K562 (cell line): ENCODE results near the gene PCCA. TPM values are rescaled to one million over a fixed set of nuclear protein-coding genes. Genes with fewer than 3 reads are reported as not detected.

Source experiments
- ATAC-seq: fragments of 200-7000 bp; cut with Tn5 transposase; 3 replicates; pipeline ENCODE4 v1.9.1; 2020; ENCODE audit warnings: moderate library complexity
- BruUV-seq: library from RNA; stranded (reverse); fragments of 400-500 nt; replicated peaks from 2 replicates; lab custom pipeline; 2021; lab: Mats Ljungman, UMichigan
- CTCF ChIA-PET: fragments of 300-600 bp; formaldehyde crosslinking; extraction: SDS; loops from one replicate; lab custom pipeline; 2021; ENCODE audit warnings: low intra/inter-chr PET ratio; lab: Yijun Ruan, JAX
- POLR2A ChIA-PET: fragments of 300-600, 350-650 bp; sonication (Branson Sonifier 250); formaldehyde crosslinking; extraction: SDS; loops from one replicate; lab custom pipeline; 2021; ENCODE audit warnings: antibody characterized with exemption, inconsistent platforms; lab: Yijun Ruan, JAX
- DNase-seq, 4 experiments: peaks; one replicate each; pipeline versions ENCODE4 v3.0.0 to v3.0.0-alpha.2; 2011 to 2018; ENCODE audit warnings: low spot score in 3 of 4, mixed read lengths in 3 of 4; ENCODE audit errors: extremely low read depth in 1 of 4
- FAIRE-seq: peaks from 2 replicates; lab custom pipeline; 2011; peaks lifted over from hg19 to GRCh38; lab: Jason Lieb, UNC
- H2AFZ ChIP-seq: 2 replicates; pipeline ENCODE4 v1.6.0; 2011; ENCODE audit warnings: low read depth, low read length, control low read depth, inconsistent platforms
- H3K27ac ChIP-seq: fragments of 200-600 bp; 3 replicates; pipeline ENCODE4 v1.8.0; 2011; ENCODE audit warnings: low read depth, mild to moderate bottlenecking, control low read depth, inconsistent platforms, low read length, moderate library complexity, mixed read lengths; ENCODE audit errors: extremely low read depth
- H3K27me3 ChIP-seq, 2 experiments: fragments of 300-600 bp in 1 of 2; 2 replicates in 1 of 2; 3 replicates in 1 of 2; pipeline versions ENCODE4 v1.6.0 to v1.8.0; 2011; ENCODE audit warnings: inconsistent platforms in 2 of 2, low read length in 2 of 2, mild to moderate bottlenecking in 1 of 2, mixed read lengths in 1 of 2, moderate library complexity in 1 of 2; ENCODE audit not compliant: control insufficient read depth in 2 of 2, insufficient read depth in 2 of 2
- H3K36me3 ChIP-seq: fragments of 300-600 bp; 3 replicates; pipeline ENCODE4 v1.8.0; 2011; ENCODE audit warnings: mild to moderate bottlenecking, low read length, inconsistent platforms; ENCODE audit not compliant: control insufficient read depth, insufficient read depth
- H3K4me1 ChIP-seq, 2 experiments: fragments of 200-600 bp in 1 of 2; replicated peaks in 1 of 2; 2 replicates in 1 of 2; 3 replicates in 1 of 2; pipeline versions ENCODE4 v1.5.1 to v1.8.0; 2011; ENCODE audit warnings: inconsistent platforms in 2 of 2, low read length in 2 of 2, mild to moderate bottlenecking in 1 of 2, mixed read lengths in 1 of 2, moderate library complexity in 1 of 2; ENCODE audit not compliant: control insufficient read depth in 2 of 2, insufficient read depth in 2 of 2
- H3K4me2 ChIP-seq: 2 replicates; pipeline ENCODE4 v1.6.1; 2011; ENCODE audit warnings: low read length, control low read depth, inconsistent platforms, mixed read lengths; ENCODE audit not compliant: insufficient read depth
- H3K4me3 ChIP-seq: fragments of 200-600 bp; sonication (generic), shearing (Covaris generic); 2 replicates; pipeline ENCODE4 v1.5.1; 2016; ENCODE audit warnings: control low read depth, inconsistent platforms
- H3K79me2 ChIP-seq: fragments of 200-600 bp; 3 replicates; pipeline ENCODE4 v1.8.0; 2011; ENCODE audit warnings: low read length, inconsistent platforms; ENCODE audit not compliant: control insufficient read depth, insufficient read depth
- H3K9ac ChIP-seq, 2 experiments: 2 replicates each; pipeline versions ENCODE4 v1.6.0 to v1.6.1; 2011; ENCODE audit warnings: low read depth in 2 of 2, low read length in 2 of 2, control low read depth in 1 of 2, inconsistent platforms in 1 of 2, mild to moderate bottlenecking in 1 of 2, mixed read lengths in 1 of 2; ENCODE audit not compliant: insufficient read depth in 1 of 2
- H3K9me1 ChIP-seq: one replicate; pipeline ENCODE4 v1.6.0; 2011; ENCODE audit warnings: inconsistent platforms, mild to moderate bottlenecking, low read length, moderate library complexity; ENCODE audit not compliant: control insufficient read depth, insufficient read depth
- H3K9me3 ChIP-seq: replicated peaks from 2 replicates; pipeline ENCODE4 v1.5.1; 2011; ENCODE audit warnings: low read depth, low read length, inconsistent platforms; ENCODE audit not compliant: control insufficient read depth, insufficient read depth
- H4K20me1 ChIP-seq: replicated peaks from 2 replicates; pipeline ENCODE4 v1.6.1; 2011; ENCODE audit warnings: low read length, inconsistent platforms, mixed read lengths; ENCODE audit not compliant: control insufficient read depth, insufficient read depth
- ARNT ChIP-seq, 2 experiments: fragments of 450-650 bp; IDR thresholded peaks; 2 replicates each; pipeline ENCODE4 v1.6.1; 2016; ENCODE audit warnings: mild to moderate bottlenecking in 1 of 2
- COPS2 ChIP-seq: fragments of 450-650 bp; conservative IDR thresholded peaks from 2 replicates; pipeline ENCODE4 v1.6.1; 2016; ENCODE audit warnings: mild to moderate bottlenecking, moderate library complexity
- FUS ChIP-seq: fragments of 200-400 bp; formaldehyde crosslinking; optimal IDR thresholded peaks from 2 replicates; pipeline ENCODE3; 2017; ENCODE audit warnings: low read depth, low read length
- HNRNPLL ChIP-seq: fragments of 200-400 bp; formaldehyde crosslinking; IDR thresholded peaks from 2 replicates; pipeline ENCODE4 v1.6.1; 2017; ENCODE audit warnings: low read length, low read depth, mild to moderate bottlenecking; ENCODE audit not compliant: poor library complexity, severe bottlenecking
- MAFK ChIP-seq: IDR thresholded peaks from 2 replicates; pipeline ENCODE4 v1.6.1; 2011; ENCODE audit warnings: low read length, improper control_type of control experiment
- PHTF2 ChIP-seq: fragments of 250-450 bp; sonication (Bioruptor Pico); IDR thresholded peaks from 2 replicates; pipeline ENCODE4 v1.5.0; 2021; ENCODE audit warnings: mild to moderate bottlenecking
- ZNF146 ChIP-seq: IDR thresholded peaks from one replicate; pipeline ENCODE4 v1.6.1; 2018; ENCODE audit warnings: missing compliant biosample characterization; ENCODE audit not compliant: unreplicated experiment
- WGBS: fragments of 100-300 bp; shearing (Covaris generic); methylation state at CpG from one replicate; pipeline ENCODE4 v1.1.6; 2016; ENCODE audit warnings: low coverage, mixed read lengths; ENCODE audit not compliant: insufficient coverage; ENCODE audit errors: missing lambda C conversion rate; 5-methylcytosine and 5-hydroxymethylcytosine counted together
- in situ Hi-C: fragments of 300-500 bp; cut with MboI; formaldehyde crosslinking; loops from 4 replicates; pipeline ENCODE4 v1.15.0; 2018; ENCODE audit warnings: inconsistent platforms, mixed read lengths
- intact Hi-C: fragments of 100-400 bp; cut with micrococcal nuclease; formaldehyde crosslinking; loops from 2 replicates; pipeline ENCODE4 v1.14.2; 2022
- polyA plus RNA-seq, 8 experiments: library from polyadenylated mRNA; depleted of rRNA in 4 of 8; stranded (reverse) in 5 of 8; unstranded in 3 of 8; fragments of >200 nt; fragmentation: Nextera tagmentation in 2 of 8; fragmentation: Illumina TruSeq in 1 of 8; extraction: Ambion mirVana in 2 of 8; extraction: Trizol in 1 of 8; gene quantifications; 2 replicates each; pipeline versions ENCODE4 v1.2.1 to v1.2.3, GENCODE V29; 2011 to 2014; ENCODE audit warnings: inconsistent platforms in 1 of 8, missing spikeins in 1 of 8
- total RNA-seq, 7 experiments: library from RNA; depleted of rRNA in 6 of 7; stranded (reverse); fragments of >200 nt in 6 of 7; fragmentation: Illumina TruSeq in 2 of 7; extraction: Trizol in 2 of 7; gene quantifications; 2 replicates each; pipeline versions ENCODE4 v1.2.1 to v1.2.3, GENCODE V29; 2011 to 2021; ENCODE audit warnings: low replicate concordance in 1 of 7
- TF ChIP-seq, protein P1 (sequence below): fragments of 250-450 bp; sonication (Bioruptor Pico); IDR thresholded peaks from 2 replicates; pipeline ENCODE4 v1.8.0; 2021; ENCODE audit warnings: mild to moderate bottlenecking, moderate library complexity
- TF ChIP-seq, protein P2 (sequence below): fragments of 450-650 bp; IDR thresholded peaks from 2 replicates; pipeline ENCODE4 v1.6.1; 2017; ENCODE audit warnings: antibody characterized with exemption
- TF ChIP-seq, protein P3 (sequence below): IDR thresholded peaks from 2 replicates; pipeline ENCODE4 v1.6.1; 2014; ENCODE audit warnings: antibody characterized with exemption

Gene PCCA
- total and polyA plus RNA-seq, 9 of the 15 experiments (the other 6 are each of a cell fraction or from before 2014, with no cell fraction given): 5.2 to 14.1 (median 9.7) TPM

DNA sequence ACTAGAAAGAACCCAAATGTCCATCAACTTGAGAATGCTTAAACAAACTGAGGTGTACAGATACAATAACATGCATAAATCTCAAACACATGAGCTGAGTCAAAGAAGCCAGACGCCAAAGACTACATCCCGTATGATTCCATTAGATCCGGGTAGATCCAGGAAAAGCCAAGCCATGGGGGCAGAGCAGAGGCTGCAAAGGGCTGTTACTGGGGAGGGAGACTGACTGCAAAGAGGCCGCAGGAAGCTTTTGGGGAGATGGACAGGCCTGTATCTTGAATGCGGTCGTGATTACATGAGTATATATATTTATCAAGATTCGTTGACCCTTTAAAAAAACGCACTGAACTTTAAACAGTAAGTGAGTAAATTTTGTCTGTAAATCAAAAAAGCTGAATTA, 471.0 kb downstream of the PCCA start:
- DNase-seq: no peak
- intact Hi-C loops: no loop called here
- Histone ChIP-seq H3K9me1 (no peaks in the 10 kb centered on the region), H3K4me2 (no peak overlapping the region), H3K27ac (no peak overlapping the region), H3K79me2 (no peaks in the 10 kb centered on the region), H2AFZ (no peak overlapping the region), H3K27me3 (peaks cover 3 to 26% of the 10 kb centered on the region in 2 experiments; a peak in 3 of 5 replicates), H3K9ac (no peak overlapping the region), H3K9me3 (no peaks in the 10 kb centered on the region), H3K36me3 (no peaks in the 10 kb centered on the region), H4K20me1 (no peaks in the 10 kb centered on the region), H3K4me1 (no peaks in the 10 kb centered on the region), H3K4me3 (no peak overlapping the region)
- in situ Hi-C loops: loop anchor here (25.0 kb wide), 1 partner anchor 552 kb away; no protein-coding TSS in a partner anchor
- FAIRE-seq: no peak
- ChIA-PET POLR2A (interaction anchor here (0.6 kb wide), 1 partner anchor 577 kb away, joined by 3 read pairs; no protein-coding TSS in a partner anchor), CTCF (no interaction called here)
- 0% methylated on average over 7 of the region's 8 CpGs for WGBS
- BruUV-seq: no TSS peak
- no peak for ATAC-seq
- TF ChIP-seq ZNF146 (CRISPR knock-in tag) (no peak), PHTF2 (CRISPR knock-in tag) (no peak), MAFK (no peak), COPS2 (no peak), HNRNPLL (no peak), ARNT (IDR thresholded peaks at IDR 0.05) (no peak), FUS (no peak)
- TF ChIP-seq, protein P1, sequence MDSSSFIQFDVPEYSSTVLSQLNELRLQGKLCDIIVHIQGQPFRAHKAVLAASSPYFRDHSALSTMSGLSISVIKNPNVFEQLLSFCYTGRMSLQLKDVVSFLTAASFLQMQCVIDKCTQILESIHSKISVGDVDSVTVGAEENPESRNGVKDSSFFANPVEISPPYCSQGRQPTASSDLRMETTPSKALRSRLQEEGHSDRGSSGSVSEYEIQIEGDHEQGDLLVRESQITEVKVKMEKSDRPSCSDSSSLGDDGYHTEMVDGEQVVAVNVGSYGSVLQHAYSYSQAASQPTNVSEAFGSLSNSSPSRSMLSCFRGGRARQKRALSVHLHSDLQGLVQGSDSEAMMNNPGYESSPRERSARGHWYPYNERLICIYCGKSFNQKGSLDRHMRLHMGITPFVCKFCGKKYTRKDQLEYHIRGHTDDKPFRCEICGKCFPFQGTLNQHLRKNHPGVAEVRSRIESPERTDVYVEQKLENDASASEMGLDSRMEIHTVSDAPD (CRISPR knock-in tag): no peak
- TF ChIP-seq, protein P2, sequence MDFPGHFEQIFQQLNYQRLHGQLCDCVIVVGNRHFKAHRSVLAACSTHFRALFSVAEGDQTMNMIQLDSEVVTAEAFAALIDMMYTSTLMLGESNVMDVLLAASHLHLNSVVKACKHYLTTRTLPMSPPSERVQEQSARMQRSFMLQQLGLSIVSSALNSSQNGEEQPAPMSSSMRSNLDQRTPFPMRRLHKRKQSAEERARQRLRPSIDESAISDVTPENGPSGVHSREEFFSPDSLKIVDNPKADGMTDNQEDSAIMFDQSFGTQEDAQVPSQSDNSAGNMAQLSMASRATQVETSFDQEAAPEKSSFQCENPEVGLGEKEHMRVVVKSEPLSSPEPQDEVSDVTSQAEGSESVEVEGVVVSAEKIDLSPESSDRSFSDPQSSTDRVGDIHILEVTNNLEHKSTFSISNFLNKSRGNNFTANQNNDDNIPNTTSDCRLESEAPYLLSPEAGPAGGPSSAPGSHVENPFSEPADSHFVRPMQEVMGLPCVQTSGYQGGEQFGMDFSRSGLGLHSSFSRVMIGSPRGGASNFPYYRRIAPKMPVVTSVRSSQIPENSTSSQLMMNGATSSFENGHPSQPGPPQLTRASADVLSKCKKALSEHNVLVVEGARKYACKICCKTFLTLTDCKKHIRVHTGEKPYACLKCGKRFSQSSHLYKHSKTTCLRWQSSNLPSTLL: no peak
- TF ChIP-seq, protein P3, sequence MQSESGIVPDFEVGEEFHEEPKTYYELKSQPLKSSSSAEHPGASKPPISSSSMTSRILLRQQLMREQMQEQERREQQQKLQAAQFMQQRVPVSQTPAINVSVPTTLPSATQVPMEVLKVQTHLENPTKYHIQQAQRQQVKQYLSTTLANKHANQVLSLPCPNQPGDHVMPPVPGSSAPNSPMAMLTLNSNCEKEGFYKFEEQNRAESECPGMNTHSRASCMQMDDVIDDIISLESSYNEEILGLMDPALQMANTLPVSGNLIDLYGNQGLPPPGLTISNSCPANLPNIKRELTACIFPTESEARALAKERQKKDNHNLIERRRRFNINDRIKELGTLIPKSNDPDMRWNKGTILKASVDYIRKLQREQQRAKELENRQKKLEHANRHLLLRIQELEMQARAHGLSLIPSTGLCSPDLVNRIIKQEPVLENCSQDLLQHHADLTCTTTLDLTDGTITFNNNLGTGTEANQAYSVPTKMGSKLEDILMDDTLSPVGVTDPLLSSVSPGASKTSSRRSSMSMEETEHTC: no peak
